Measurements from ENCODE around the gene CYB561D1. TPM values are rescaled to one million over a fixed set of nuclear protein-coding genes. Genes with fewer than 3 reads are reported as not detected.

Gene CYB561D1
- total RNA-seq, 1 donor from 2014 or later, result 10.5 TPM

DNA sequence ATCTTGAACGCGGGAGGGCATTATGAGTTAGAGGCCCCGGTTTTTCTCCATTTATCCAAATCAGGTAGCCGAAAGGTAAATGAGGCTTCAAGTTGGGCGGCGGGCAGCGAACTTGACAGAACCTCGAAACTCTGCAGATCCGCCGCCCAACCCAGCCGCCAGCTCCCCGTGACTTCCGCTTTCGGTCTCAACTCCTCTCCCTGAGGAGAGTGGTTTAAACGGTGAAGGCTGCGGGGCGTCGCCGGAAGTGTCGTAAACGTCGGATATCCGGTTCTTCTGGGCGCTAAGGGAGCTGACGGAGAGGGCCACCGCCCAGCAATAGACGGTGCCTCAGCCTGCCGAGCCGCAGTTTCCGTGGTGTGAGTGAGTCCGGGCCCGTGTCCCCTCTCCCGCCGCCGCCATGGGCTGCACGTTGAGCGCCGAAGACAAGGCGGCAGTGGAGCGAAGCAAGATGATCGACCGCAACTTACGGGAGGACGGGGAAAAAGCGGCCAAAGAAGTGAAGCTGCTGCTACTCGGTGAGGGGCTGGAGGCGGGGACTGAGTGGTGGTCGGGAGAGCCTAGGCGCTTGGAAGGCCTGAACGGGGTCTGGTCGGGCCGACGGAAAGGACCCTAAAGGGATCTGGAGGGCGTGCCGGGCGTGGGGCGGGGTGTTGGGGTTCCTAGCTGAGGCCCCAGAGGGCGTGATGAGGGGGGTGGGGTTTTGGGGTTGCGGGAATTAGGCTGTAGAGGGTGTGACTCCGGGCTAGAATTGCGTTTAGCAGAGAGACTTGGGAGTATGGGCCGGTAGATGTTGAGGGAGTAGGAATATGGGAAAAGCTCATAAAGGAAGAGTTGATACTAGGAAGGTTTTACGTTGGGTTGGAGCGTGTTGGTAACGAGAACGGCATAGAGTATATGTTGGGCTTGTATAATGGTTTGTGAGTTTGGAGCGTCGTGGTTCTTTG, 54.7 kb downstream of the CYB561D1 start, which contains the start of gene GNAI3:
Gene GNAI3 (plus strand): TSS at position 295 of the 947 bp plus-strand sequence. CDS start 106 bp downstream, at position 401.
- DNase-seq (ENCODE audit: low spot score), result peak; percentile 98

Other genes with a start within 250 kb of the CYB561D1 start
- gene CELSR2, start 244.6 kb upstream of the CYB561D1 start, total RNA-seq, result 19.2 TPM
- gene PSRC1, start 210.9 kb upstream of the CYB561D1 start, total RNA-seq, result 3.1 TPM
- gene MYBPHL, start 187.1 kb upstream of the CYB561D1 start, total RNA-seq, result not detected
- gene SORT1, start 96.2 kb upstream of the CYB561D1 start, total RNA-seq, result 63.8 TPM
- gene PSMA5, start 67.6 kb upstream of the CYB561D1 start, total RNA-seq, result 78.1 TPM
- 2.0 TPM for gene SYPL2, start 27.5 kb upstream of the CYB561D1 start, total RNA-seq
- gene ATXN7L2, start 10.2 kb upstream of the CYB561D1 start, total RNA-seq, result 6.0 TPM
- gene AMIGO1, start 15.6 kb downstream of the CYB561D1 start, total RNA-seq, result 6.0 TPM
- gene GPR61, start 45.8 kb downstream of the CYB561D1 start, total RNA-seq, result not detected
- 6.6 TPM for gene GNAI3, start 54.5 kb downstream of the CYB561D1 start, total RNA-seq
- gene GNAT2, start 125.5 kb downstream of the CYB561D1 start, total RNA-seq, result not detected
- 45.8 TPM for gene AMPD2, start 125.7 kb downstream of the CYB561D1 start, total RNA-seq
- gene GSTM4, start 162.0 kb downstream of the CYB561D1 start, total RNA-seq, result 38.2 TPM
- gene GSTM2, start 174.0 kb downstream of the CYB561D1 start, total RNA-seq, result 104 TPM
- not detected for gene GSTM1, start 193.7 kb downstream of the CYB561D1 start, total RNA-seq
- gene GSTM5, start 218.2 kb downstream of the CYB561D1 start, total RNA-seq, result 11.6 TPM
- 55.6 TPM for gene GSTM3, start 246.9 kb downstream of the CYB561D1 start, total RNA-seq

Measured in ureter (tissue), 1 donor.